ENCODE results near the gene ATXN7L3B.

DNA sequence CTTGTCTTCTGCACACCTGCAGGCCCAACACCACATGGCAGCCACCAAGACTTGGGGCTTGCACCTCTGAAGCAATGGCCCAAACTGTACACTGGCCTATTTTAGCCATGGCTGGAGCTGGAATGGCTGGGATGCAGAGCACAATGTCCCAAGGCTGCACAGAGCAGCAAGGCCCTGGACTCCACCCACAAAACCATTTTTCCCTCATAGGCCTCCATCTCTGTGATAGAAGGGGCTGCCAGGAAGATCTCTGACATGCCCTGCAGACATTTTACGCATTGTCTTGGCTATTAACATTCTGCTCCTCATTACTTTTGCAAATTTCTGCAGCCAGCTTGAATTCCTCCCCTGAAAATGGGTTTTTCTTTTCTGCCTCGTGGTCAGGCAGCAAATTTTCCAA lies 22.1 kb downstream of the ATXN7L3B start:
- TF ChIP-seq EZH2phosphoT487 (IDR thresholded peaks at IDR 0.05; ENCODE audit: low read depth, severe bottlenecking, unreplicated experiment) (no peak), CTCF (IDR thresholded peaks at IDR 0.05; ENCODE audit: poor library complexity) (no peak), EZH2 (IDR thresholded peaks at IDR 0.05; ENCODE audit: borderline replicate concordance) (no peak)
